ENCODE results near the gene AREL1.
"Not testable (repeated sequence)": the region's sequence is repeated elsewhere in the genome, so short reads cannot be mapped to it uniquely, and the experiment has no call there.

The AREL1 gene, protein sequence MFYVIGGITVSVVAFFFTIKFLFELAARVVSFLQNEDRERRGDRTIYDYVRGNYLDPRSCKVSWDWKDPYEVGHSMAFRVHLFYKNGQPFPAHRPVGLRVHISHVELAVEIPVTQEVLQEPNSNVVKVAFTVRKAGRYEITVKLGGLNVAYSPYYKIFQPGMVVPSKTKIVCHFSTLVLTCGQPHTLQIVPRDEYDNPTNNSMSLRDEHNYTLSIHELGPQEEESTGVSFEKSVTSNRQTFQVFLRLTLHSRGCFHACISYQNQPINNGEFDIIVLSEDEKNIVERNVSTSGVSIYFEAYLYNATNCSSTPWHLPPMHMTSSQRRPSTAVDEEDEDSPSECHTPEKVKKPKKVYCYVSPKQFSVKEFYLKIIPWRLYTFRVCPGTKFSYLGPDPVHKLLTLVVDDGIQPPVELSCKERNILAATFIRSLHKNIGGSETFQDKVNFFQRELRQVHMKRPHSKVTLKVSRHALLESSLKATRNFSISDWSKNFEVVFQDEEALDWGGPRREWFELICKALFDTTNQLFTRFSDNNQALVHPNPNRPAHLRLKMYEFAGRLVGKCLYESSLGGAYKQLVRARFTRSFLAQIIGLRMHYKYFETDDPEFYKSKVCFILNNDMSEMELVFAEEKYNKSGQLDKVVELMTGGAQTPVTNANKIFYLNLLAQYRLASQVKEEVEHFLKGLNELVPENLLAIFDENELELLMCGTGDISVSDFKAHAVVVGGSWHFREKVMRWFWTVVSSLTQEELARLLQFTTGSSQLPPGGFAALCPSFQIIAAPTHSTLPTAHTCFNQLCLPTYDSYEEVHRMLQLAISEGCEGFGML

DNA sequence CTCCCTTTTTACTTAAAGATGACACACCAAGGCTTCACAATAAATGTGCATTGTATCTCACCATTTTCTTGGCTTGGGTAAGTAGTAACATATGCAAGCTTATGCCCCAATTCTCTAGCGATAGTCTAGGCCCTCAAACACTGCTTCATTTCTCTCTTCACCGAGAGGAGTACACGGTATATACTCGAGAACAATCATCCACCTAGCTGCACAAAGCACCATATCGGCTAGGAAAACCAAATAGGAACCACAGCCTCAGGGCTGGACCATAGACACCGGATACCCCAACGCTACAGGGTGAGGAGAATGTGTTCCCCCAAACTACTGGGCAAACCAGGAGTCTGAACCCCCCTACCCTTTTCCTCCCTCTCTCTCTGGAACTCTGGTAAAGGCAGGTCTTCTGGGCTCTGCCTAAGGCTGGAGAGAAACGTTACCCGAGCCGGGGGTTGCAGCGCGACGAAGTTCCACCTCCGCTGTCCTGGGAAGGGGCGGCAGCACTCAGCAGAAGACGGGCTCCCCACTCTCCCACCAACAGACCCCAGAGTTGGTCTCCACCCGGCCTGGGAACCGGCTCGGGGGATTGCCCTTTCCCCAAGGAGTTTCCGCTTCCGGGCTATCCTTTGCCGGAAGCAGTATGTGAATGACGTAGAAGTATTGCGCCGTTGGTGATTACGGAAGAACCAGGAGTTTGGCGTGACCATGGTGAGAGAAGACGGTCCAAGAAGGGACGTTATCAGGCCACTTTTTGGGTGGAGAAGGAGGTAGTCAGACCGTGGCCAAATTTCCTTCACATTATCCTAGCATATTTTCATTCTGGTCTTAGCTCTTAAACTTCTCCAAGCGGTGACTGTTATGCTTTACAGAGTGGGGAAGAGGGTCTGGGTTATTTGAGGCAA is at the start of gene AREL1, which contains the start of gene FCF1:
TSS of gene AREL1 (minus strand) at position 582 of the 896 bp plus-strand sequence. CDS start 27,465 bp downstream, outside the sequence.
TSS of gene FCF1 (plus strand) at position 646 of the 896 bp plus-strand sequence. CDS start at position 700, 54 bp downstream.
- DNase-seq (ENCODE audit: low spot score) = peak; percentile 83

DNA sequence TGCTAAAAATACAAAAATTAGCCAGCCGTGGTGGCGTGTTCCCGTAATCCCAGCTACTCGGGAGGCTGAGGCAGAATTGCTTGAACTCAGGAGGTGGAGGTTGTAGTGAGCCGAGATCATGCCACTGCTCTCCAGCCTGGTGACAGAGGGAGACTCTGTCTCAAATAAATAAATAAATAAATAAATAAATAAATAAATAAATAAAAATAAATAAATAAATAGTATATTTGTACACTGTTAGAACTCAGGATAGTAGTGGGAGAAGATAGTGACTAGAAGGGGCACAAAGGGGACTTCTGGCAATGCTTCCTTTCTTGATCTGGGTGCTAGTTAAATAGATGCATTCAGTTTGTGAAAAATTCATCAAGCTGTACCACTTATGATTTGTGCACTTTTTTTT is 45.6 kb upstream of the AREL1 start:
- DNase-seq (ENCODE audit: low spot score) = not testable (repeated sequence)

DNA sequence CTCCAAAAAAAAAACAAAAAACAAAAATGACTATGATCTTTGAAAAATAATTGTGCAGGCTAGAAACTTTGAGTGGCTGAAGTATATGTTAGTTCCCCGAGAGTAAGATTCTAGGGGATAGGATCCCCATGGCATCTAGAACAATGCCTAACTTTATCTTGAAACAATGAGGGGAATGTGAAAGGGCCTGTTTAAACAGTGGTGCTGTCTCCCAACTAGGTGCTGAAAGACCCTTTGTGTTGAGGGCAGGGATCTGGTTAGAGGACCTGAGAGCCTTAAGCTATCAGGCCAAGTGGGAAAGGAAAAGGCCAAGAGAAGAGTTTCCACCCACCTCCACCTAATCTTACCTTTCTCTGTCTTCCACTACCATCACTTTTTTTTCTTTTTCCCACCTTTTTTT is 43.4 kb upstream of the AREL1 start:
- no peak for DNase-seq (ENCODE audit: low spot score)

DNA sequence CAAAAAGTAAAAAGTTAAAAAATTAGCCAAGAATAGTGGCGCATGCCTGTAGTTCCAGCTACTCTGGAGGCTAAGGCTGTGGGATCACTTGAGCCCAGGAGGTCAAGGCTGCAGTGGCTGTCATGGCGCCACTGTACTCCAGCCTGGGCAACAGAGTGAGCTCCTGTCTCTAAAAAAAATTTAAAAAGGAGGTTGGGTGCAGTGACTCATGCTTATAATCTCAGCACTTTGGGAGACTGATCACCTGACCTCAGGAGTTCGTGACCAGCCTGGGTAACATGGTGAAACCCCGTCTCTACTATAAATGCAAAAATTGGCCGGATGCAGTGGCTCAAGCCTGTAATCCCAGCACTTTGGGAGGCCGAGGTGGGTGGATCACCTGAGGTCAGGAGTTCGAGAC is 42.0 kb upstream of the AREL1 start:
- no peak for DNase-seq (ENCODE audit: low spot score)

DNA sequence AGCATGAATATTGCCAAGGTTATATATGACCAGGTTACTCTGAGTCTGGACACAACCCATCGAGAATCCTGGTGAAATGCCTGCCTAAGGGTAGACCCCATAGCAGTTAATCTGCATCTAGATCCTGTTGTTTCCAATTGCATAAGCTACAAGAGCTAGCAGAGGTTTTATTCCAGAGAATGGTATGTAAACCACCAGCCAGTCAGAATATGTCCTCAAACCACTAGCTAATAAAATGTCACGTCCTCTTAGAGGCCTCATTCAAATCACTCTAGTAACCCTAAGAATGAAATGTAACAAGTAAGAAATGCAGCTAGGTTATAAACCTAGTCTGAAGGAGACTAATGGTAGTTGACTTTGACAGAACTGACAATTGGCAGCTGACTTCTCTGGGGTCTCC is 41.3 kb upstream of the AREL1 start:
- no peak for DNase-seq (ENCODE audit: low spot score)

DNA sequence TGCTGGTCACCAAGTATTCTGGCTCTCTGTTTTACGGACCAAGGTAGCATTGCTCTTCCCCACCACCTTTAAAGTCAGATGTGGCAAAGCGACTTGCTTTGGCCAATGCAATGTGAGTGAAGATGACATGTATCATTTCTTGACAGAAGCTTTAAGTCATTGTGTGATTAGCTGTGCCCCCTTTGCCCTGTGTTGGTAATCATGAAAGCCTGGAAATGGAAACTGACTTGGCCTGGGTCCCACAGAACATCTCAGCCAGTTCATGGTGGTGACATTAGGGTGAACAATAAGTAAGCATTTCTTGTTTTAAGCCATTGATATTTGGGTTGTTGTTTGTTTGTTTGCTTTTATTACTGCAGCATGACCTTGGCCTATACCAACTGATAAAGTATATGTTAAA is 34.4 kb upstream of the AREL1 start:
- no peak for DNase-seq (ENCODE audit: low spot score)

DNA sequence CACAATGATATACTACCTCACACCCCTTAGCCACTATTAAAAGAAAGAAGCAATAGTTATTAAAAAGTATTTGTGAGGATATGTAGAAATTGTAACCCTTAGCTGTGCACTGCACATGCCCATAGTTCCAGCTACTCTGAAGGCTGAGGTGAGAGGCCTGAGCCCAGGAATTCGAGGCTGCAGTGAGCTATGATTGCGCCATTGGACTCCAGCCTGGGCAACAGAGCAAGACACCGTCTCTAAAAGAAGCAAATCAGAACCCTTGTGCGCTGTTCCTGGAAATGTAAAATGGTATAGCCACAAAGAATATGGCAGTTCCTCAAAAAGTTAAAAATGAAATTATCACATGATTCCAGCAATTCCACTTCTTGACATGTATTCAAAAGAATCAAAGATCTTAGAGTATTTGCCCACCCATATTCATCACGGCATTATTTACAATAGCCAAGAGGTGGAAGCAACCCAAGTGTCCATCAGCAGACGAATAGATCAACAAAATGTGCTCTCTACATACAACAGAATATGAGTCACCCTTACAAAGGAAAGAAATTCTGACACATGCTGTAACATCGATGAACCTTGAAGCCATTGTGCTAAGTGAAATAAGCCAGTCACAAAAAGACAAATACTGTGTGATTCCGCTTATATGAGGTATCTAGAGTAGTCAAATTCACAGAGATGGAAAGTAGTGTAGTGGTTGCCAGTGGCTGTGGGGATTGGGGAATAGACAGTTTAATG is 26.6 kb upstream of the AREL1 start:
- DNase-seq (ENCODE audit: low spot score) = no peak

DNA sequence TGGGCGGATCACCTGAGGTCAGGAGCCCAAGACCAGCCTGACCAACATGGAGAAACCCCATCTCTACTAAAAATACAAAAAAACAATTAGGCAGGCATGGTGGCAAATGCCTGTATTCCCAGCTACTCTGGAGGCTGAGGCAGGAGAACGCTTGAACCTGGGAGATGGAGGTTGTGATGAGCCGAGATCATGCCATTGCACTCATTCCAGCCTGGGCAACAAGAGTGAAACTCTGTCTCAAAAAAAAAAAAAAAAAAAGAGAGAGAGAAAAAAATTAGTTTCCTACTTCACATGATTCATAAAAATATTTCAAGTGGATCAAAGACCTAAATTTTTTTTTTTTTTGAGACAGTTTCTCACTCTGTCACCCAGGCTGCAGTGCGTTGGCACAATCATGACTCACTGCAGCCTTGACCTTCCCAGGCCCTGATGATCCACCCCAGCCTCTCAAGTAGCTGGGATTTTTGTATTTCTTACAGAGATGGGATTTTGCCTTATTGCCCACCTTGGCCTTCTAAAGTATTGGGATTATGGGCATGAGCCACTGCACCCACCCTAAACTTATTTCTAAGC is 25.0 kb upstream of the AREL1 start:
- no peak for DNase-seq (ENCODE audit: low spot score)

DNA sequence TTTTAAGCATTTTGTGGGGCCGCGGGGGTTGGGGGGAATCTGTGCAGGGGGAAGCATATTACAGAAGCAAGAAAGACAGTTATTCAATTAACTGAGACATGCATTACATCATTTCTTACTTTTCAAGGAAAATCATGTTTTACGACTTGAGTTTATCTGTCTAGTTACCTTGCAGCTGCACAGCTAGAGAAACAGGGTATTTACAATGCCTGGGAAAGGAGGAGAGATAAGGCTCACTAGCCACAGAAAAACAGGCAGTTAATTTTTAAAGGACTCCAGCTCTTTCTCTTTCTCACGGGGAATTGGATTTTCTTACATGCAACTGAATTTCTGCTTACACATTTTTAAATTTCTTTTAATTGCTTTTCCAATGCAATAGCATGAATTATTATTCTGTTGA is 22.2 kb upstream of the AREL1 start:
- no peak for DNase-seq (ENCODE audit: low spot score)

DNA sequence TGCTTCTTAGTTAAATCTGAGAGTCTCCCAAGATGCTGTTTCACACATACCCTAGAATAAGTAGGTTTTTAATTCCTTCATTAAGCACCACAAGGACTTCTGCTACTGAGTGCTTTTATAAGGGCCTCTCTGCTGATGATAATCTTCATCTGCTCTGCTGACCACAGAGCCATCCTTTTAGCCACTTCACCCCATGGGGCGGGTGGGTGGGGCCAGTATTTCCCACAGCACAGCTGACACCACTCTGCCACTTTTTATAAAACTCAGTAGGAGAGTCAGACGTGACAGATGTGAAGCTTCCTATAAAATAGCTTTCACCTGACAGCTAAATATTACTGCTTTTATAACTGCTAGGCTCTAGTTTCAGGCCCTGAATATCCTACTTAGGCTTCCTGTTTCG is 20.3 kb upstream of the AREL1 start:
- DNase-seq (ENCODE audit: low spot score) = no peak

DNA sequence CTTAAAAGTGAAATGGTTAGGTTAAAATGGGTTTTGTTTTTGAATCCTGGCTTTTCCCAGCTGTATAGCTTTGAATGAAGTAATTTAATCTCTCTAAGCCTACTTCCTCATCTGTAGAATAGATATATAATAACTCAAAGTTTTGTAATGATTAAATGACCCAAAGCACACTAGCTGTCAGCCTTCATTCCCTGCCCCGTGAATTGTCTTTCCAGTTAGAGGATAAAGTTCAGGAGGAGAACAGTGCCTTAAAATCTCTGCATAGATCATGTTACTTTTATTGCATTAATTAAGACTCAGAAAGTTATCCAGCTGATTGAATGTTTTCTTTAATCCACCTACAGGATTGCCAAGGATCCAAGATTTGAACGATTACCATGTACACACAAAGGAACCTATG is 19.5 kb upstream of the AREL1 start:
- no peak for DNase-seq (ENCODE audit: low spot score)

DNA sequence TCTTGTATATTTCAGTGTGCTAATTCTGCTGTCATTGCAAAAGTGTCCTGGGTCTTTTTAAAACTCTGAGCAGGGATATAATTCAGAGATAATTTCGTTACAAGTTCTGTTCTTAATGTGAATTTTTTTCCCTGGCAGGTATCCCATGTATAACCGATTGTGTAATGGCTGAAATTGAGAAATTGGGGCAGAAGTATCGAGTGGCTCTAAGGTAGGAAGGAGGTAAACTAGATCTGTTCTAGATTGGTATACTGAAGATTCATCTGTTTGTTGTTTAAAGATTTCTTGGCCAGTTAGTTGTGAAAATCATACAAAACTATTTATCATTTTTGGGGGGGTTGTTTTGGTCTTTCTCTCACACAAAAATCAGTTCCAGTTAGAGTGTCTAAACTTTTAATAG is 10.3 kb upstream of the AREL1 start:
- DNase-seq (ENCODE audit: low spot score) = no peak

DNA sequence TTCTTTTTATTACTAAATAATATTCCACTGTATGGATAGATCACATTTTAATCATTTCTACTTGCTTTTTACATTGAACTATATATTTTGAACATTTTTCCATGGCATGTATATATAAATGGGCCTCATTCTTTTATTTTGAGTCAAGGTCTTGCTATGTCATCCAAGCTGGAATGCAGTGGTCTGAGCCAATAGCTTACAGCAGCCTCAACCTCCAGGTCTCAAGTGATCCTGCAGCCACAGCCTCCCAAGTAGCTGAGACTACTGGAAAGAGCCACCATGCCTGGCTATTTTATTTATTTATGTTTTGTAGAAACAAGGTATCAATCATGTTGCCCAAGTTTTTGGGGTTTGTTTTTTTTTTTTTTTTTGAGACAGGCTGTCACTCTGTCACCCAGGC is 7.6 kb upstream of the AREL1 start:
- DNase-seq (ENCODE audit: low spot score) = no peak

DNA sequence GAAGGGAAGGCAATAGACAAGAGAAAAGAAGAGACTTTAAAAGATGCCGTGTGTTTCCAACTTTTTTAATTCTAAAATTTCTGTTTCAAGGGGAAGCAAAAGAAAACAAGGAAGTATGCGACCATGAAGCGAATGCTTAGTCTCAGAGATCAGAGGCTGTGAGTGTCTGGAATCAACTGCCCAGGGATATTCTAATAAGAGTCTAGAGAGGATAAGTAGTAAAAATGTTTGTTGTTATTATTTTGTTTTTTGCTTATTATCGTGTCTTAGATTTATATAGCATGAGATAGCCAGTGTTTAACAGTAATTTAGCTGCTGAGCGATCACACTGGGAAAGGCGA is 485 bp upstream of the AREL1 start:
- no peak for DNase-seq (ENCODE audit: low spot score)

DNA sequence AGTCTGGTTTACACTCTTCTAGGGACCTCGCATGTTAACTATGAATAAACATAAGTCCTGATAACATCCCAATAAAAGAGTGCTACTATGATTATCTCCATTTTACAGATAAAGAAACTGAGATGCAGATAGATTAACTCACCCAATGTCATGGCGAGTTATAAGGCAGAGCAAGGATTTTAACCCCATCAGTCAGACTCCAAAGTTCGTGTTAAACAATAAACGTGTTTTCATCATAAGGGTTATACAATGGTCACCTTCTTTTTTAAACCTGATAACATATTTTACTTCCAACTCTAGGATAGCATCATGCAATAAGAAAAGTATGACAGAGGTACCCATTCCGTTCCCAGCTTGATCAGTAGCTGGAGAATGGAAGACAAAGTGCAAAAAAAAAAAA is 1.2 kb downstream of the AREL1 start:
- no peak for DNase-seq (ENCODE audit: low spot score)

DNA sequence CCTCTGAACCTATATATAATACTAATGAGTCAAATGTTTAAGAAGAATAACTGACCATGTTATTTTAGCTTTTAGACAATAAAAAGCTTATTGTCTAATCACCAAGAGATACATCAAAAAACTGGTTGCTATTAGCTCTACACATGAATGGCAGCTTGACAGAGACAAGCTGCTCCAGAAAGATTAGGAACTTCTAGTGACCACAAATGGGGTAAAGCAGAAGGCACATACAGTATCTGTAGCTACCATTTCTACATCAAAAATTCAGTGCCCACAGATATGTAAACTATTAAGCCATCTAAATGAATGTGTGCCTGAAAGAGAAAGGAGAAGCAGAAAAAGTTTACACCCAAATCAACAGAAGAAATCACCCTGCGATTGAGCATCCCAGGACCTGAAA is 2.4 kb downstream of the AREL1 start:
- no peak for DNase-seq (ENCODE audit: low spot score)

DNA sequence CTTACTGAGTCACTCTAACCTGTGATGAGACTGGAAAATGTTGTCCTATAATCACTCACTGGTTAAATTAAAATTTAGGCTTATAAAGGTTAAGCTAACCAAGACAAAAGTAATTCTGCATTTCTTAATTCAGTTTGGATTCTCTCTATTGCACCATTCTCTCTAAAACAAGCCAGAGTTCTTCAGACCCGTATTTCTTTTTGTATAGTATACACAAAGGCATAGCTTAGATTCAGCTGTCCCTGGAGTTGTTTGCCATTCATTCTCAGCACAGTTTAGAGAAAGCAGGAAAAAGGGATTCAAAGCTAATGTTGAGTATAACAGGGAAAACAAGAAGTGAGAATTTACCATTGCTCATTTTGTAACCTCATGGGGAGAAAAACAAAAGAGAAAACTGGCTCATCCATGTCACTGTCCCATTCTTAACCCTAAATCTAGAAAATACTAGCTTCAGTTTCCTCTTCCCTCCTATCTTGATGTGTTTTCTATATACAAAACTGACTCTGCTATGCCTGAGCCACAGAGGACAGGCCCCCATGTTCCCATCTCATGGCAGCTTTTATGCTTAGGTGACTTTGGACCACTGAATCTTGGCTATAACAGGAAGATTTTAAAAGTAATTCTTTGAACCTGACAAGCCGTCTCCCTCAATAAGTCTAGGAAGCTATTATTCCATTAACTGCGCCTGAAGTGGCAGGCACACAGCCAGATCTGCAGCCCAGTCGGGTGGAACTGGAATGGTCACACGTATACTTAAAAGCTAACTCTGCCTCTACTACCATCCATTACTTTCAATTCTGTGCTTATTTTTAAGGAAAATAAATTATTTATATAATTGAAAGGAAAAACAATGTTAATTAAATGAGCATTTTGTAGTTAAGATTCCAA is 7.0 kb downstream of the AREL1 start:
- no peak for DNase-seq (ENCODE audit: low spot score)

DNA sequence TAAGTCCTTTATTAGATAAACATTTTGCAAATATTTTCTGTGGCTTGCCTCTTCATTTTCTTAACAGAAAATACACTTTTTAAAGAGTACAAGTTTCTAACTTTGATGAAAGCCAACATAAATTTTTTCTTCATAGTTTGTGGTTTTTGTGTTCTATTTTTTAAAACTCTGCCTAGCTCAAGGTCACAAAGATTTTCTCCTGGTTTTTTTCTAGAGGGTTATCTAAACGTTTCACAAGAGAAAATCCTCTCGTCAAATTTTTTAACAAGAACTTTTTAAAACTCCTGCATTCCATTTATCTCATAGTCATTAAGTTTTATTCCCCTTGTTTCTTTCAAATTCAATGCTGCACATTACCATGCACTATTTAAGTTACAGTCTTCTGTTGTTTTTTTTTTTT is 8.2 kb downstream of the AREL1 start:
- DNase-seq (ENCODE audit: low spot score) = no peak

DNA sequence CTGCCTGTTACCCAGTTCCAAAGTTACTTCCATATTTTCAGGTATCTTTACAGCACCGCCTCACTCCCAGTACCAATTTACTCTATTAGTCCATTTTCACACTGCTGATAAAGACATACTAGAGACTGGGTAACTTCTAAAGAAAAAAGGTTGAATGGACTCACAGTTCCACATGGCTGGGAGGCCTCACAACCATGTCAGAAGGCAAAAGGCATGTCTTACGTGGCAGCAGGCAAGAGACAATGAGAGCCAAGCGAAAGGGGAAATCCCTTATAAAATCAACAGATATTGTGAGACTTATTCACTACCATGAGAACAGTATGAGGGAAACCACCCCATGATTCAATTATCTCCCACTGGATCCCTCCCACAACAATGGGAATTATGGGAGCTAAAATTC is 9.8 kb downstream of the AREL1 start:
- no peak for DNase-seq (ENCODE audit: low spot score)

DNA sequence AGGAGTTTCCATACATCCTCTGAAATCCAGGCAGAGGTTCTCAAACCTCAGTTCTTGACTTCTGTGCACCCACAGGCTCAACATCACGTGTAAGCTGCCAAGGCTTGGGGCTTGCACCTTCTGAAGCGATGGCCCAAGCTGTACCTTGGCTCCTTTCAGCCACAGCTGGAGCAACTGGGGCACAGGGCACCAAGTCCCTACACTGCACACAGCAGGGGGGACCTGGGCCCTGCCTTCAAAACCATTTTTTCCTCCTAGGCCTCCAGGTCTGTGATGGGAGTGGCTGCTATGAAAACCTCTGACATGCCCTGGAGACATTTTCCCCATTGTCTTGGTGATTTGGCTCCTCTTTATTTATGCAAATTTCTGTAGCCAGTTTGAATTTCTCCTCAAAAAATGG is 10.6 kb downstream of the AREL1 start:
- DNase-seq (ENCODE audit: low spot score) = no peak
